Measurements from ENCODE around the gene RHBDL1. TPM values are rescaled to one million over a fixed set of nuclear protein-coding genes. Genes with fewer than 3 reads are reported as not detected.
A peak's percentile ranks its signal among the peaks of the same experiment; 100 is the strongest.

The RHBDL1 gene
- total and polyA plus RNA-seq, 2 experiments from 2014 or later: 8.4 to 10.1 TPM

- Histone ChIP-seq H3K4me3 (peak within 1 kb of the TSS; percentile 67), H3K27me3 (ENCODE audit: insufficient read depth) (peaks cover 84% of the 10 kb centered on the region), H3K9me2 (ENCODE audit: insufficient read depth) (no peaks in the 10 kb centered on the region), H3K4me2 (peak within 1 kb of the TSS; percentile 94), H4K20me1 (replicated peaks; ENCODE audit: insufficient read depth) (no peaks in the 10 kb centered on the region; the same call in 1 of the 2 replicates), H3K4me1 (ENCODE audit: insufficient read depth) (no peaks in the 10 kb centered on the region), H3F3A (replicated peaks; ENCODE audit: low read depth) (0 out of 2 replicates have a peak, but pooled peaks cover 6% of the 10 kb centered on the region), H2AFZ (peak within 1 kb of the TSS; percentile 88; the same call in 1 of the 2 replicates), H3K79me2 (replicated peaks; ENCODE audit: insufficient read depth) (no peaks in the 10 kb centered on the region), H3K36me3 (ENCODE audit: insufficient read depth) (no peaks in the 10 kb centered on the region), H3K27ac (ENCODE audit: low read depth) (no peak within 1 kb of the TSS)
- peak; percentile 70 for DNase-seq (ENCODE audit: low spot score)
- no peaks in the 10 kb centered on the region; the same call in 2 of the 3 replicates for H3K9me3 Mint-ChIP-seq
- TF ChIP-seq EZH2phosphoT487 (IDR thresholded peaks at IDR 0.05; ENCODE audit: unreplicated experiment) (no peak), ZNF331 (CRISPR knock-in tag; IDR thresholded peaks at IDR 0.05; ENCODE audit: low read depth) (no peak), ZNF114 (CRISPR knock-in tag; IDR thresholded peaks at IDR 0.05) (no peak), NANOG (IDR thresholded peaks at IDR 0.05; ENCODE audit: borderline replicate concordance) (no peak), EZH2 (IDR thresholded peaks at IDR 0.05; ENCODE audit: low read depth, unreplicated experiment) (no peak), JUNB (IDR thresholded peaks at IDR 0.05; ENCODE audit: unreplicated experiment) (no peak), POLR2AphosphoS5 (IDR thresholded peaks at IDR 0.05; ENCODE audit: low read depth) (no peak), STAT1 (IDR thresholded peaks at IDR 0.05; ENCODE audit: unreplicated experiment) (no peak), CREB1 (CRISPR knock-in tag; IDR thresholded peaks at IDR 0.05; ENCODE audit: low read depth) (no peak)
- TF ChIP-seq, protein P1, sequence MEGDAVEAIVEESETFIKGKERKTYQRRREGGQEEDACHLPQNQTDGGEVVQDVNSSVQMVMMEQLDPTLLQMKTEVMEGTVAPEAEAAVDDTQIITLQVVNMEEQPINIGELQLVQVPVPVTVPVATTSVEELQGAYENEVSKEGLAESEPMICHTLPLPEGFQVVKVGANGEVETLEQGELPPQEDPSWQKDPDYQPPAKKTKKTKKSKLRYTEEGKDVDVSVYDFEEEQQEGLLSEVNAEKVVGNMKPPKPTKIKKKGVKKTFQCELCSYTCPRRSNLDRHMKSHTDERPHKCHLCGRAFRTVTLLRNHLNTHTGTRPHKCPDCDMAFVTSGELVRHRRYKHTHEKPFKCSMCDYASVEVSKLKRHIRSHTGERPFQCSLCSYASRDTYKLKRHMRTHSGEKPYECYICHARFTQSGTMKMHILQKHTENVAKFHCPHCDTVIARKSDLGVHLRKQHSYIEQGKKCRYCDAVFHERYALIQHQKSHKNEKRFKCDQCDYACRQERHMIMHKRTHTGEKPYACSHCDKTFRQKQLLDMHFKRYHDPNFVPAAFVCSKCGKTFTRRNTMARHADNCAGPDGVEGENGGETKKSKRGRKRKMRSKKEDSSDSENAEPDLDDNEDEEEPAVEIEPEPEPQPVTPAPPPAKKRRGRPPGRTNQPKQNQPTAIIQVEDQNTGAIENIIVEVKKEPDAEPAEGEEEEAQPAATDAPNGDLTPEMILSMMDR (conservative IDR thresholded peaks at IDR 0.05; ENCODE audit: low read depth in 2 of 2): no peak
- TF ChIP-seq, protein P2, sequence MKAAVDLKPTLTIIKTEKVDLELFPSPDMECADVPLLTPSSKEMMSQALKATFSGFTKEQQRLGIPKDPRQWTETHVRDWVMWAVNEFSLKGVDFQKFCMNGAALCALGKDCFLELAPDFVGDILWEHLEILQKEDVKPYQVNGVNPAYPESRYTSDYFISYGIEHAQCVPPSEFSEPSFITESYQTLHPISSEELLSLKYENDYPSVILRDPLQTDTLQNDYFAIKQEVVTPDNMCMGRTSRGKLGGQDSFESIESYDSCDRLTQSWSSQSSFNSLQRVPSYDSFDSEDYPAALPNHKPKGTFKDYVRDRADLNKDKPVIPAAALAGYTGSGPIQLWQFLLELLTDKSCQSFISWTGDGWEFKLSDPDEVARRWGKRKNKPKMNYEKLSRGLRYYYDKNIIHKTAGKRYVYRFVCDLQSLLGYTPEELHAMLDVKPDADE (IDR thresholded peaks at IDR 0.05): no peak
- TF ChIP-seq, protein P3, sequence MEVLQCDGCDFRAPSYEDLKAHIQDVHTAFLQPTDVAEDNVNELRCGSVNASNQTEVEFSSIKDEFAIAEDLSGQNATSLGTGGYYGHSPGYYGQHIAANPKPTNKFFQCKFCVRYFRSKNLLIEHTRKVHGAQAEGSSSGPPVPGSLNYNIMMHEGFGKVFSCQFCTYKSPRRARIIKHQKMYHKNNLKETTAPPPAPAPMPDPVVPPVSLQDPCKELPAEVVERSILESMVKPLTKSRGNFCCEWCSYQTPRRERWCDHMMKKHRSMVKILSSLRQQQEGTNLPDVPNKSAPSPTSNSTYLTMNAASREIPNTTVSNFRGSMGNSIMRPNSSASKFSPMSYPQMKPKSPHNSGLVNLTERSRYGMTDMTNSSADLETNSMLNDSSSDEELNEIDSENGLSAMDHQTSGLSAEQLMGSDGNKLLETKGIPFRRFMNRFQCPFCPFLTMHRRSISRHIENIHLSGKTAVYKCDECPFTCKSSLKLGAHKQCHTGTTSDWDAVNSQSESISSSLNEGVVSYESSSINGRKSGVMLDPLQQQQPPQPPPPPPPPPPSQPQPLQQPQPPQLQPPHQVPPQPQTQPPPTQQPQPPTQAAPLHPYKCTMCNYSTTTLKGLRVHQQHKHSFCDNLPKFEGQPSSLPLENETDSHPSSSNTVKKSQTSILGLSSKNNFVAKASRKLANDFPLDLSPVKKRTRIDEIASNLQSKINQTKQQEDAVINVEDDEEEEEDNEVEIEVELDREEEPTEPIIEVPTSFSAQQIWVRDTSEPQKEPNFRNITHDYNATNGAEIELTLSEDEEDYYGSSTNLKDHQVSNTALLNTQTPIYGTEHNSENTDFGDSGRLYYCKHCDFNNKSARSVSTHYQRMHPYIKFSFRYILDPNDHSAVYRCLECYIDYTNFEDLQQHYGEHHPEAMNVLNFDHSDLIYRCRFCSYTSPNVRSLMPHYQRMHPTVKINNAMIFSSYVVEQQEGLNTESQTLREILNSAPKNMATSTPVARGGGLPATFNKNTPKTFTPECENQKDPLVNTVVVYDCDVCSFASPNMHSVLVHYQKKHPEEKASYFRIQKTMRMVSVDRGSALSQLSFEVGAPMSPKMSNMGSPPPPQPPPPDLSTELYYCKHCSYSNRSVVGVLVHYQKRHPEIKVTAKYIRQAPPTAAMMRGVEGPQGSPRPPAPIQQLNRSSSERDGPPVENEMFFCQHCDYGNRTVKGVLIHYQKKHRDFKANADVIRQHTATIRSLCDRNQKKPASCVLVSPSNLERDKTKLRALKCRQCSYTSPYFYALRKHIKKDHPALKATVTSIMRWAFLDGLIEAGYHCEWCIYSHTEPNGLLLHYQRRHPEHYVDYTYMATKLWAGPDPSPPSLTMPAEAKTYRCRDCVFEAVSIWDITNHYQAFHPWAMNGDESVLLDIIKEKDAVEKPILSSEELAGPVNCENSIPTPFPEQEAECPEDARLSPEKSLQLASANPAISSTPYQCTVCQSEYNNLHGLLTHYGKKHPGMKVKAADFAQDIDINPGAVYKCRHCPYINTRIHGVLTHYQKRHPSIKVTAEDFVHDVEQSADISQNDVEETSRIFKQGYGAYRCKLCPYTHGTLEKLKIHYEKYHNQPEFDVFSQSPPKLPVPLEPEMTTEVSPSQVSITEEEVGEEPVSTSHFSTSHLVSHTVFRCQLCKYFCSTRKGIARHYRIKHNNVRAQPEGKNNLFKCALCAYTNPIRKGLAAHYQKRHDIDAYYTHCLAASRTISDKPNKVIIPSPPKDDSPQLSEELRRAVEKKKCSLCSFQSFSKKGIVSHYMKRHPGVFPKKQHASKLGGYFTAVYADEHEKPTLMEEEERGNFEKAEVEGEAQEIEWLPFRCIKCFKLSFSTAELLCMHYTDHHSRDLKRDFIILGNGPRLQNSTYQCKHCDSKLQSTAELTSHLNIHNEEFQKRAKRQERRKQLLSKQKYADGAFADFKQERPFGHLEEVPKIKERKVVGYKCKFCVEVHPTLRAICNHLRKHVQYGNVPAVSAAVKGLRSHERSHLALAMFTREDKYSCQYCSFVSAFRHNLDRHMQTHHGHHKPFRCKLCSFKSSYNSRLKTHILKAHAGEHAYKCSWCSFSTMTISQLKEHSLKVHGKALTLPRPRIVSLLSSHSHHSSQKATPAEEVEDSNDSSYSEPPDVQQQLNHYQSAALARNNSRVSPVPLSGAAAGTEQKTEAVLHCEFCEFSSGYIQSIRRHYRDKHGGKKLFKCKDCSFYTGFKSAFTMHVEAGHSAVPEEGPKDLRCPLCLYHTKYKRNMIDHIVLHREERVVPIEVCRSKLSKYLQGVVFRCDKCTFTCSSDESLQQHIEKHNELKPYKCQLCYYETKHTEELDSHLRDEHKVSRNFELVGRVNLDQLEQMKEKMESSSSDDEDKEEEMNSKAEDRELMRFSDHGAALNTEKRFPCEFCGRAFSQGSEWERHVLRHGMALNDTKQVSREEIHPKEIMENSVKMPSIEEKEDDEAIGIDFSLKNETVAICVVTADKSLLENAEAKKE (CRISPR knock-in tag; IDR thresholded peaks at IDR 0.05): no peak
- TF ChIP-seq, protein P4, sequence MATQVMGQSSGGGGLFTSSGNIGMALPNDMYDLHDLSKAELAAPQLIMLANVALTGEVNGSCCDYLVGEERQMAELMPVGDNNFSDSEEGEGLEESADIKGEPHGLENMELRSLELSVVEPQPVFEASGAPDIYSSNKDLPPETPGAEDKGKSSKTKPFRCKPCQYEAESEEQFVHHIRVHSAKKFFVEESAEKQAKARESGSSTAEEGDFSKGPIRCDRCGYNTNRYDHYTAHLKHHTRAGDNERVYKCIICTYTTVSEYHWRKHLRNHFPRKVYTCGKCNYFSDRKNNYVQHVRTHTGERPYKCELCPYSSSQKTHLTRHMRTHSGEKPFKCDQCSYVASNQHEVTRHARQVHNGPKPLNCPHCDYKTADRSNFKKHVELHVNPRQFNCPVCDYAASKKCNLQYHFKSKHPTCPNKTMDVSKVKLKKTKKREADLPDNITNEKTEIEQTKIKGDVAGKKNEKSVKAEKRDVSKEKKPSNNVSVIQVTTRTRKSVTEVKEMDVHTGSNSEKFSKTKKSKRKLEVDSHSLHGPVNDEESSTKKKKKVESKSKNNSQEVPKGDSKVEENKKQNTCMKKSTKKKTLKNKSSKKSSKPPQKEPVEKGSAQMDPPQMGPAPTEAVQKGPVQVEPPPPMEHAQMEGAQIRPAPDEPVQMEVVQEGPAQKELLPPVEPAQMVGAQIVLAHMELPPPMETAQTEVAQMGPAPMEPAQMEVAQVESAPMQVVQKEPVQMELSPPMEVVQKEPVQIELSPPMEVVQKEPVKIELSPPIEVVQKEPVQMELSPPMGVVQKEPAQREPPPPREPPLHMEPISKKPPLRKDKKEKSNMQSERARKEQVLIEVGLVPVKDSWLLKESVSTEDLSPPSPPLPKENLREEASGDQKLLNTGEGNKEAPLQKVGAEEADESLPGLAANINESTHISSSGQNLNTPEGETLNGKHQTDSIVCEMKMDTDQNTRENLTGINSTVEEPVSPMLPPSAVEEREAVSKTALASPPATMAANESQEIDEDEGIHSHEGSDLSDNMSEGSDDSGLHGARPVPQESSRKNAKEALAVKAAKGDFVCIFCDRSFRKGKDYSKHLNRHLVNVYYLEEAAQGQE (IDR thresholded peaks at IDR 0.05; ENCODE audit: unreplicated experiment): no peak
- peaks cover 74% of the 10 kb centered on the region for H3K27me3 Mint-ChIP-seq (ENCODE audit: insufficient read depth, low read depth, poor library complexity)
- H3K27ac Mint-ChIP-seq: no peak within 1 kb of the TSS
- H3K4me3 Mint-ChIP-seq: peak within 1 kb of the TSS; percentile 74
- H3K36me3 Mint-ChIP-seq (ENCODE audit: low read depth): no peaks in the 10 kb centered on the region
- H3K4me1 Mint-ChIP-seq: no peaks in the 10 kb centered on the region; the same call in 2 of the 3 replicates
- peak; percentile 15 for ATAC-seq
These were observed 30.1 kb downstream of the RHBDL1 start, which contains the start of gene FBXL16 for GRCh38 chr16:705431-706188. Gene FBXL16, minus strand, starts transcription at chr16:705801. Its CDS starts 8,396 bp downstream, at chr16:697405.
